GM21723 (cell line): ENCODE results near the gene SPANXN5.
"Not testable (repeated sequence)": the region's sequence is repeated elsewhere in the genome, so short reads cannot be mapped to it uniquely, and the experiment has no call there.

ENCODE experiments used
- ATAC-seq: cut with Tn5 transposase; IDR thresholded peaks from one replicate; pipeline ENCODE4 v1.9.1; 2021; ENCODE audit warnings: mild to moderate bottlenecking, moderate library complexity; ENCODE audit not compliant: unreplicated experiment

SPANXN5 gene

GRCh38 chrX:52797327-52797726 is at the start of gene SPANXN5:
SPANXN5 (minus strand) TSS chrX:52797427; CDS start chrX:52797348, 79 bp downstream.
- ATAC-seq: not testable (repeated sequence)

GRCh38 chrX:52843619-52844018 is 46.4 kb upstream of the SPANXN5 start:
- ATAC-seq: not testable (repeated sequence)

GRCh38 chrX:52839137-52839536 is 41.9 kb upstream of the SPANXN5 start:
- ATAC-seq: no peak

- no peak for ATAC-seq
These were observed 33.3 kb upstream of the SPANXN5 start for GRCh38 chrX:52830551-52830950.

- no peak for ATAC-seq
These were observed 27.4 kb upstream of the SPANXN5 start for GRCh38 chrX:52824608-52825007.

GRCh38 chrX:52821079-52821760 is 24.0 kb upstream of the SPANXN5 start:
- no peak for ATAC-seq

GRCh38 chrX:52819788-52820187 is 22.6 kb upstream of the SPANXN5 start:
- ATAC-seq: no peak

GRCh38 chrX:52811065-52811625 is 13.9 kb upstream of the SPANXN5 start, which contains the start of gene XAGE5:
XAGE5 (plus strand) TSS chrX:52811287; CDS start chrX:52812567, 1,280 bp downstream.
- no peak for ATAC-seq

- not testable (repeated sequence) for ATAC-seq
These were observed 7.6 kb upstream of the SPANXN5 start for GRCh38 chrX:52804876-52805275.

- ATAC-seq: not testable (repeated sequence)
These were observed 23.7 kb downstream of the SPANXN5 start for GRCh38 chrX:52773504-52773903.

- ATAC-seq: not testable (repeated sequence)
These were observed 31.2 kb downstream of the SPANXN5 start for GRCh38 chrX:52765983-52766382.

GRCh38 chrX:52750952-52751351 is 46.3 kb downstream of the SPANXN5 start, which contains the start of gene SSX2B:
SSX2B (plus strand) TSS chrX:52751252; CDS start chrX:52752681, 1,429 bp downstream.
- not testable (repeated sequence) for ATAC-seq
